ENCODE measurements around the gene SMC1B.

- TF ChIP-seq CTCF (IDR thresholded peaks at IDR 0.05) = no peak
- TF ChIP-seq POLR2AphosphoS5 (IDR thresholded peaks at IDR 0.05) = no peak
- TF ChIP-seq POLR2A (IDR thresholded peaks at IDR 0.05) = no peak
- TF ChIP-seq EP300 (IDR thresholded peaks at IDR 0.05) = no peak
Observed at GRCh38 chr22:45323695-45324094, 89.7 kb downstream of the SMC1B start.

Data from gastroesophageal sphincter (tissue), 3 donors.